HL-60 (cell line): ENCODE measurements around the gene SEC63.

ENCODE experiments used
- POLR2AphosphoS5 ChIP-seq: IDR thresholded peaks from 2 replicates; pipeline ENCODE4 v1.6.1; 2012; ENCODE audit warnings: low read depth
- SPI1 ChIP-seq: IDR thresholded peaks from 2 replicates; pipeline ENCODE4 v1.6.1; 2012; ENCODE audit warnings: low read depth, mild to moderate bottlenecking, borderline replicate concordance
- TF ChIP-seq, protein P1 (sequence below): IDR thresholded peaks from one replicate; pipeline ENCODE4 v1.5.1; 2011; ENCODE audit warnings: low read length, control low read depth, inconsistent platforms; ENCODE audit not compliant: insufficient read depth
- TF ChIP-seq, protein P2 (sequence below): IDR thresholded peaks from 2 replicates; pipeline ENCODE4 v1.6.1; 2012; ENCODE audit warnings: low read depth; ENCODE audit not compliant: insufficient replicate concordance

DNA sequence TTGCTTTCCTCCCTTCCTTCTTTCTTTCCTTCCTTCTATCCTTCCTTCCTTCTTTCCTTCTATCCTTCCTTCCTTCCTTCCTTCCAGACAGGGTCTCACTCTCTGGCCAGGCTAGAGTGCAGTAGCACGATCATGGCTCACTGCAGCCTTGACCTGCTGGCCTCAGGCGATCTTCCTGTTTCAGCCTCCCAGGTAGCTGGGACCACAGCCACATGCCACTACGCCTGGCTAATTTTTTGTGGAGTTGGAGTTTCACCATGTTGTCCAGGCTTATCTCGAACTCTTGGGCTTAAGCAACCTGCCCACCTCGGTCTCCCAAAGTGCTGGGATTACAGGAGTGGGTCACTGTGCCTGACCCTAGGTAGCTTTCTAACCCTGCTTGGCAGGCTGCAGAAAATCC, 12.2 kb upstream of the SEC63 start:
- TF ChIP-seq, protein P1, sequence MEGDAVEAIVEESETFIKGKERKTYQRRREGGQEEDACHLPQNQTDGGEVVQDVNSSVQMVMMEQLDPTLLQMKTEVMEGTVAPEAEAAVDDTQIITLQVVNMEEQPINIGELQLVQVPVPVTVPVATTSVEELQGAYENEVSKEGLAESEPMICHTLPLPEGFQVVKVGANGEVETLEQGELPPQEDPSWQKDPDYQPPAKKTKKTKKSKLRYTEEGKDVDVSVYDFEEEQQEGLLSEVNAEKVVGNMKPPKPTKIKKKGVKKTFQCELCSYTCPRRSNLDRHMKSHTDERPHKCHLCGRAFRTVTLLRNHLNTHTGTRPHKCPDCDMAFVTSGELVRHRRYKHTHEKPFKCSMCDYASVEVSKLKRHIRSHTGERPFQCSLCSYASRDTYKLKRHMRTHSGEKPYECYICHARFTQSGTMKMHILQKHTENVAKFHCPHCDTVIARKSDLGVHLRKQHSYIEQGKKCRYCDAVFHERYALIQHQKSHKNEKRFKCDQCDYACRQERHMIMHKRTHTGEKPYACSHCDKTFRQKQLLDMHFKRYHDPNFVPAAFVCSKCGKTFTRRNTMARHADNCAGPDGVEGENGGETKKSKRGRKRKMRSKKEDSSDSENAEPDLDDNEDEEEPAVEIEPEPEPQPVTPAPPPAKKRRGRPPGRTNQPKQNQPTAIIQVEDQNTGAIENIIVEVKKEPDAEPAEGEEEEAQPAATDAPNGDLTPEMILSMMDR: no peak
- TF ChIP-seq, protein P2, sequence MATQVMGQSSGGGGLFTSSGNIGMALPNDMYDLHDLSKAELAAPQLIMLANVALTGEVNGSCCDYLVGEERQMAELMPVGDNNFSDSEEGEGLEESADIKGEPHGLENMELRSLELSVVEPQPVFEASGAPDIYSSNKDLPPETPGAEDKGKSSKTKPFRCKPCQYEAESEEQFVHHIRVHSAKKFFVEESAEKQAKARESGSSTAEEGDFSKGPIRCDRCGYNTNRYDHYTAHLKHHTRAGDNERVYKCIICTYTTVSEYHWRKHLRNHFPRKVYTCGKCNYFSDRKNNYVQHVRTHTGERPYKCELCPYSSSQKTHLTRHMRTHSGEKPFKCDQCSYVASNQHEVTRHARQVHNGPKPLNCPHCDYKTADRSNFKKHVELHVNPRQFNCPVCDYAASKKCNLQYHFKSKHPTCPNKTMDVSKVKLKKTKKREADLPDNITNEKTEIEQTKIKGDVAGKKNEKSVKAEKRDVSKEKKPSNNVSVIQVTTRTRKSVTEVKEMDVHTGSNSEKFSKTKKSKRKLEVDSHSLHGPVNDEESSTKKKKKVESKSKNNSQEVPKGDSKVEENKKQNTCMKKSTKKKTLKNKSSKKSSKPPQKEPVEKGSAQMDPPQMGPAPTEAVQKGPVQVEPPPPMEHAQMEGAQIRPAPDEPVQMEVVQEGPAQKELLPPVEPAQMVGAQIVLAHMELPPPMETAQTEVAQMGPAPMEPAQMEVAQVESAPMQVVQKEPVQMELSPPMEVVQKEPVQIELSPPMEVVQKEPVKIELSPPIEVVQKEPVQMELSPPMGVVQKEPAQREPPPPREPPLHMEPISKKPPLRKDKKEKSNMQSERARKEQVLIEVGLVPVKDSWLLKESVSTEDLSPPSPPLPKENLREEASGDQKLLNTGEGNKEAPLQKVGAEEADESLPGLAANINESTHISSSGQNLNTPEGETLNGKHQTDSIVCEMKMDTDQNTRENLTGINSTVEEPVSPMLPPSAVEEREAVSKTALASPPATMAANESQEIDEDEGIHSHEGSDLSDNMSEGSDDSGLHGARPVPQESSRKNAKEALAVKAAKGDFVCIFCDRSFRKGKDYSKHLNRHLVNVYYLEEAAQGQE: no peak
- TF ChIP-seq SPI1: no peak
- TF ChIP-seq POLR2AphosphoS5: no peak
